IgD-negative memory B cell (primary cell): Measurements from ENCODE around the gene C21orf58. TPM values are rescaled to one million over a fixed set of nuclear protein-coding genes. Genes with fewer than 3 reads are reported as not detected.
A peak's percentile ranks its signal among the peaks of the same experiment; 100 is the strongest.

Source experiments
- H3K27ac Mint-ChIP-seq, 3 donors: one replicate each; pipeline ENCODE4 v1.8.0; 2020 to 2022; ENCODE audit warnings: mild to moderate bottlenecking in 3 of 3, mixed read lengths in 3 of 3, moderate library complexity in 1 of 3
- H3K27me3 Mint-ChIP-seq: one replicate; pipeline ENCODE4 v1.8.0; 2021; ENCODE audit warnings: mixed read lengths
- H3K36me3 Mint-ChIP-seq: one replicate; pipeline ENCODE4 v1.8.0; 2020; ENCODE audit warnings: mild to moderate bottlenecking, mixed read lengths
- H3K4me1 Mint-ChIP-seq, 3 donors: one replicate each; pipeline ENCODE4 v1.8.0; 2020 to 2022; ENCODE audit warnings: mixed read lengths in 3 of 3, mild to moderate bottlenecking in 1 of 3
- H3K4me3 Mint-ChIP-seq, 4 donors: one replicate each; pipeline ENCODE4 v1.8.0; 2020 to 2022; ENCODE audit warnings: mild to moderate bottlenecking in 4 of 4, mixed read lengths in 4 of 4, moderate library complexity in 3 of 4
- H3K9me3 Mint-ChIP-seq, 3 donors: one replicate each; pipeline ENCODE4 v1.8.0; 2020 to 2021; ENCODE audit warnings: mixed read lengths in 3 of 3, mild to moderate bottlenecking in 1 of 3
- polyA plus RNA-seq: library from polyadenylated mRNA; unstranded; fragments of 300-500 nt; fragmentation: Illumina TruSeq; gene quantifications from one replicate; pipeline ENCODE4 v1.2.3, GENCODE V29; 2021

Gene C21orf58
- polyA plus RNA-seq, 1 donor from 2014 or later, result 1.3 TPM

GRCh38 chr21:46253610-46254124 lies 70.0 kb downstream of the C21orf58 start:
- Mint-ChIP-seq H3K4me3 (peak overlapping the region in 3 of 4 donors; percentile 31 to 85 (median 48)), H3K36me3 (peaks cover 6% of the 10 kb centered on the region), H3K4me1 (peaks cover 9 to 32% (median 24%) of the 10 kb centered on the region in 3 donors), H3K27ac (peak overlapping the region; percentile 58 to 95 (median 95)), H3K27me3 (no peaks in the 10 kb centered on the region), H3K9me3 (peaks cover 0 to 2% (median 0%) of the 10 kb centered on the region in 3 donors)

- Mint-ChIP-seq H3K4me3 (peak overlapping the region in 1 of 4 donors; percentile 52), H3K27me3 (no peaks in the 10 kb centered on the region), H3K27ac (peak overlapping the region in 2 of 3 donors; percentile 95), H3K9me3 (peaks cover 0 to 2% (median 0%) of the 10 kb centered on the region in 3 donors), H3K4me1 (peaks cover 9 to 34% (median 28%) of the 10 kb centered on the region in 3 donors), H3K36me3 (peaks cover 6% of the 10 kb centered on the region)
Measured at GRCh38 chr21:46252840-46253239, 70.8 kb downstream of the C21orf58 start.

Other genes starting within 250 kb of the C21orf58 start
- 0.14 TPM for gene COL6A2, start 225.8 kb downstream of the C21orf58 start, polyA plus RNA-seq
- not detected for gene FTCD, start 168.3 kb downstream of the C21orf58 start, polyA plus RNA-seq
- 15.0 TPM for gene SPATC1L, start 139.4 kb downstream of the C21orf58 start, polyA plus RNA-seq
- 13.5 TPM for gene LSS, start 95.1 kb downstream of the C21orf58 start, polyA plus RNA-seq
- 48.5 TPM for gene MCM3AP, start 38.3 kb downstream of the C21orf58 start, polyA plus RNA-seq
- 33.8 TPM for gene YBEY, start 37.5 kb downstream of the C21orf58 start, polyA plus RNA-seq
- 22.4 TPM for gene PCNT, start 286 bp upstream of the C21orf58 start, polyA plus RNA-seq
- 7.6 TPM for gene DIP2A, start 135.0 kb upstream of the C21orf58 start, polyA plus RNA-seq